Stimulated activated CD8-positive, alpha-beta memory T cell treated with anti-CD3 and anti-CD28 coated beads, Interleukin-2, amount 100 ng/mL, for 1 hour (primary cell): ENCODE data around the gene CD101.
"Not testable (repeated sequence)": the region's sequence is repeated elsewhere in the genome, so short reads cannot be mapped to it uniquely, and the experiment has no call there.

Experiments
- DNase-seq, 2 donors: peaks; one replicate each; pipeline ENCODE4 v3.0.0-alpha.2; 2020; ENCODE audit warnings: low read depth in 2 of 2

The CD101 gene, protein sequence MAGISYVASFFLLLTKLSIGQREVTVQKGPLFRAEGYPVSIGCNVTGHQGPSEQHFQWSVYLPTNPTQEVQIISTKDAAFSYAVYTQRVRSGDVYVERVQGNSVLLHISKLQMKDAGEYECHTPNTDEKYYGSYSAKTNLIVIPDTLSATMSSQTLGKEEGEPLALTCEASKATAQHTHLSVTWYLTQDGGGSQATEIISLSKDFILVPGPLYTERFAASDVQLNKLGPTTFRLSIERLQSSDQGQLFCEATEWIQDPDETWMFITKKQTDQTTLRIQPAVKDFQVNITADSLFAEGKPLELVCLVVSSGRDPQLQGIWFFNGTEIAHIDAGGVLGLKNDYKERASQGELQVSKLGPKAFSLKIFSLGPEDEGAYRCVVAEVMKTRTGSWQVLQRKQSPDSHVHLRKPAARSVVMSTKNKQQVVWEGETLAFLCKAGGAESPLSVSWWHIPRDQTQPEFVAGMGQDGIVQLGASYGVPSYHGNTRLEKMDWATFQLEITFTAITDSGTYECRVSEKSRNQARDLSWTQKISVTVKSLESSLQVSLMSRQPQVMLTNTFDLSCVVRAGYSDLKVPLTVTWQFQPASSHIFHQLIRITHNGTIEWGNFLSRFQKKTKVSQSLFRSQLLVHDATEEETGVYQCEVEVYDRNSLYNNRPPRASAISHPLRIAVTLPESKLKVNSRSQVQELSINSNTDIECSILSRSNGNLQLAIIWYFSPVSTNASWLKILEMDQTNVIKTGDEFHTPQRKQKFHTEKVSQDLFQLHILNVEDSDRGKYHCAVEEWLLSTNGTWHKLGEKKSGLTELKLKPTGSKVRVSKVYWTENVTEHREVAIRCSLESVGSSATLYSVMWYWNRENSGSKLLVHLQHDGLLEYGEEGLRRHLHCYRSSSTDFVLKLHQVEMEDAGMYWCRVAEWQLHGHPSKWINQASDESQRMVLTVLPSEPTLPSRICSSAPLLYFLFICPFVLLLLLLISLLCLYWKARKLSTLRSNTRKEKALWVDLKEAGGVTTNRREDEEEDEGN

GRCh38 chr1:117001254-117001927 lies at the start of gene CD101:
Gene CD101 (plus strand): TSS chr1:117001760. CDS start chr1:117001818, 58 bp downstream.
- DNase-seq = no peak

DNA sequence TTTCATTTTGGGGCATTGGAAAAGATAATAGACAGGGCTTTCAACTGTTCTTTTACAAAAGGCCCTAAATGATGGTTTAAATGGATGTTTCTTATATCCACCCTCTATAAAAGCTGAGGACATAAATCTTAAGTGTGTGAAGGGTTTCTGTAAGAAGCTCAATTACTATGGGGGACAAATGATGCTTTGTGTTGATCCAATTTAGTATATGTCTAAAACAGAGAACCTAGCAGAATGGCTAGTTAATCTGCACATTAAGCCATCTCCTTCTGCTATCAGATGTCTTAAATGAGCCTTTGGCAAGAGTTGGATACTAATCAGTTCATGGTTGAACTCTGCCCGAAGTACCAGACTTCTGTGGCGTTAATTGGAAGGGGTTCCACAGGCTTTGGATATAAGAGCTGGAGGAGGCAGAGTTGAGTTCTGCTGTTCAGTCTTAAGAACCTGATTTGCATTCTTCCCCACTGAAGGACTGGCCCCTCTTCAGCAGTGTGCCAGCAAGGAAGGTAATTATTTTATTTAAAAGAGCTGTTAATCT lies 48.8 kb upstream of the CD101 start:
- no peak for DNase-seq

- no peak for DNase-seq
Observed at GRCh38 chr1:116954440-116954839, 47.1 kb upstream of the CD101 start.

GRCh38 chr1:116956378-116956777 lies 45.2 kb upstream of the CD101 start:
- no peak for DNase-seq

- no peak for DNase-seq
Observed at GRCh38 chr1:116957646-116958045, 43.9 kb upstream of the CD101 start.

- DNase-seq = no peak
Observed at GRCh38 chr1:116958110-116958509, 43.5 kb upstream of the CD101 start.

DNA sequence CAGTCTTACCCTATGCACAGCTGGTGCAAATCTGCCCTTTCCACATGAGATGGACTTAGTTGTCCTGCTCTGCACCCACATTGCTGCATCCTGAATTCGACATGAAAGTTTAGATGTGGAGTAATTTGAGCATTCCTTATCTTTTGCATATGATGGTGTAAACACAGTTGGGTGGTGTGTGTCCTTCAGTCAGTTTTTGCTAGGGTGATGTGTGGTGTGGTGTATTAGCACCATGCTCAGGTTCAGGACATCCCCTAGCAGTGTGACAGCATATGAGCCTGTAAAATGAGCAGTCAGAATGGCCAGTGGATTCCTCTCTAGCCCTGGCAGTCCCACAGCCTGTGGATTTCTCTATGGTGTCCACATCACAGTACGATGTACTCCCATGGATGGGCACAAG lies 42.6 kb upstream of the CD101 start:
- no peak for DNase-seq

- DNase-seq = no peak
Observed at GRCh38 chr1:116961606-116962005, 40.0 kb upstream of the CD101 start.

DNA sequence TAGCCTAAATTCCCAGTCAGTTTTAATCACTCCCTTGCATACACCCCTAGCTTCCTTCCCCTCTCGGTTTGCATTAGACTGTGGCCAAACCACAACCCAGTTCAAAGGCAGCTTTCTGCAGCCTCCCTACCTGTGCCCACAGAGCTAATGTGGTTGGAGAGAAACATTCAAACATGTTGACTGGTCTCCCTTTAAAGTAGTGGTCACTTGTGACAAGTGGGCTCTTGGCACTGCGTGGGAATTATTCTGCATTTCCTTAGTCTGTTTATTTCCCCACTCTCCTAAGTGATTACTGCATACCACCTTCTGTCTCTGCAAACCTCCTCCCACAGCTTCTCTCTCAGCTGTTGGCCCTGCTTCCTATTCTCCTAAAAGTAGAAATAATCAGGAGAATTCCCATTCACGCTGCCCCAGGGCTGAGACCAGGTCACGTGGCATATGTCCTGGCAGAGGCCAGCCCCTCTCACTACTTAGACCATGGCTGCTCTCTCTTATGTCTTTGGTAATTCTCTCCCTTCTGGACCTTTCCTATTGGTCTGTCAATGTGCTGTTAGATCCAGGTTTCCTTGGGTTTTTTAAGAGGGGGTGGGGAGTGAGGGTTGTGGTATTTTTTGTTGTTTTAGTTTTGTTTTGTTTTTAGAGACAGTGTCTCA lies 38.4 kb upstream of the CD101 start:
- no peak for DNase-seq

DNA sequence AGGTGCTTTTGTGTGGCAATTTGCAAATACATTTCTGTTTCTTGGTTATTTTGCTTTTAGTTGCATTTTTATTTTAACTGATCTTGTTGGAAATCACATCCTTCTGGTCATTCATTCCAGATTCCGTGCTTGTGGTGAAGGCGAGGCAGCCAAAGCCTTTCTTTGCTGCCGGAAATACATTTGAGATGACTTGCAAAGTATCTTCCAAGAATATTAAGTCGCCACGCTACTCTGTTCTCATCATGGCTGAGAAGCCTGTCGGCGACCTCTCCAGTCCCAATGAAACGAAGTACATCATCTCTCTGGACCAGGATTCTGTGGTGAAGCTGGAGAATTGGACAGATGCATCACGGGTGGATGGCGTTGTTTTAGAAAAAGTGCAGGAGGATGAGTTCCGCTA lies 34.8 kb upstream of the CD101 start:
- DNase-seq = no peak

- DNase-seq = no peak
Observed at GRCh38 chr1:116968724-116969123, 32.8 kb upstream of the CD101 start.

DNA sequence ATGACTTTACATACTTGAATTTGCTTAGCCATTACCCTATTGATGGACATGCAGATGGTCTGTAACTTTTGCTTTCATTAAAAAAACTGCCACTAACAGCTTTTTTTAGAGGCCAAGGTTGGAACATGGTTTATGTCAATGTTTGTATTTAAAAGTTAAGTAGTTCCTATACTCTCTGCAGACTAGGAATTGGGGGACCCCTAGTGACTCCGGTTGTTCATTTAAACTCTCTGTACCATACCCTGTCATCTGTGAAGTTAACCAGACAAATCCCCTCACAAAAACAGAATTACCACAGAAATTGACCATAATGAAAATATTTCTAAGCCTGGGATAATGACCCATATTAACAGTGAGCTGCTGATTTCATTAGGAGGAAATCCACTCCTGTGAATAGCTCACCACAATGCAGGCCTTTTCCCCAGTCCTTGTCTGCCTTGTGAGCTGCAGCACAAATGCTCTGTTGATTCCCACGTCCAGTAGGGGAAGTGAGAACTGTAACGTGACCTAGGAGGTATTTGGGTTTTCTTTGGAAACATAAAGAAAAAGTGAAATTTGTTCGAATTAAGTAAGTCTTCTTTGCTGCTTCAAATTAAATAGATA lies 30.2 kb upstream of the CD101 start:
- no peak for DNase-seq

- DNase-seq = no peak
Observed at GRCh38 chr1:116971965-116972673, 29.4 kb upstream of the CD101 start.

DNA sequence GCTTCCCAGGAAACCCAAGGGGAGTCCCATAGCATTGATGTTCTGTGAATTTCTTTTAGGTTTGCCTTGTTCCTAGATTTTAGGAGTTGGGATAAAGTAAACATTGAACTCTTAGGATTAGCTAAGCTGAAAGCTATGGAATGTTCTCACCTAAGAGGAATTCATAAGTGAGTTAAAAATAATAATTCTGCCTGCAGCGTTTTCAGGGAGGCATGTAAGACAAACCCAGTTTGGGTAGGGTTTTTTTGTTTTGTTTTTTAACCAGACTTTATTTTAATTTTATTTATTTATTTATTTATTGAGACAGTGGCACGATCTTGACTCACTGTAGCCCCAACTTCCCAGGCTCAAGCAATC lies 28.9 kb upstream of the CD101 start:
- DNase-seq = no peak

DNA sequence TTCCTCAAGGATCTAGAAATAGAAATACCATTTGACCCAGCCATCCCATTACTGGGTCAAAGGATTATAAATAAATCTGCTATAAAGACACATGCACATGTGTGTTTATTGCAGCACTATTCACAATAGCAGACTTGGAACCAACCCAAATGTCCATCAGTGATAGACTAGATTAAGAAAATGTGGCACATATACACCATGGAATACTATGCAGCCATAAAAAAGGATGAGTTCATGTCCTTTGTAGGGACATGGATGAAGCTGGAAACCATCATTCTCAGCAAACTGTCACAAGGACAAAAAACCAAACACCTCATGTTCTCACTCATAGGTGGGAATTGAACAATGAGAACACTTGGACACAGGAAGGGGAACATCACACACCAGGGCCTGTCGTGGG lies 21.3 kb upstream of the CD101 start:
- not testable (repeated sequence) for DNase-seq

DNA sequence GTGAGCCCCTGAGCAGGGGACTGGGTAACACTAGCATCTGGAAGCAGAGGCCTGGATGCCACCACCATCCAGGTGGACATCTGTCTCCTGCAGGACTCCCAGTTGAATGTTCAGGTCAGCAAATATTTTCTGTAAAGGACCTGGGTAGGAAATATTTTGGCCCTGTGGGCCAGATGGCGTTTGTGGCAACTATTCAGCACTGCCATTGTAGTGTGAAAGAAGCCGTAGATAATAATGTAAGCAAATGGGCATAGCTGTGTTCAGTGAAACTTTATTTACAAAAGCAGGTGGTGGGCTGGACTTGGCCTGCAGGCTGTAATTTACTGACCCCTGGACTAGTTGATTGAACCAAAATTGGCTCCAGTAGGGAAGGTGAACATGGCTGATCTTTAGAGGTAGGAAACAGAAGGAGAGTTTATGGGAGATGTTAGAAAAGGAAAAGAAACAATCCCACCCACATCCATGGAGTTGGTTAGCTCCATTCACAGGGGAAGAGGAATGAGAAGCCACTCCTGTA lies 20.0 kb upstream of the CD101 start:
- no peak for DNase-seq

- DNase-seq = no peak
Observed at GRCh38 chr1:116982319-116983004, 19.1 kb upstream of the CD101 start.

- DNase-seq = no peak
Observed at GRCh38 chr1:116983112-116983511, 18.4 kb upstream of the CD101 start.

DNA sequence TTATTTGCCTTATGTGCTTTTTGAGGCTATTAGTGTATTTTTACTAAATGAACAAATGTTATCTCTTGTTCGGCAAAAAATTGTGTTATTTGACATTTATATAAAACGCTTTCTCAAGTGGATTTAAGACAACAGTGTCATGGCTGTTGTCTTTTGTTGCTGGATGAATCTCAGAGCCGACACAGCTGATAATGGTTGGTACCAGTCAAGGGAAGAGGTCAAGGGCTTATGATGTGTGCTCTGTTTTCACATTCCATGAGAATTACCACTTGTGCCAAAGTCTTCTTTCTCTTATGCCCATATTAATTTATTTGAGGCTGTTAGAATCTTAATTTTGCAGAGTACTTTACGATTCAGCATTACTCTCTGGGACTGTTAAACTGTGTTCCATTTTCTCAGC lies 17.9 kb upstream of the CD101 start:
- DNase-seq = no peak
